HFF-Myc (cell line): ENCODE measurements around the gene KANSL3.
"Not testable (repeated sequence)": the region's sequence is repeated elsewhere in the genome, so short reads cannot be mapped to it uniquely, and the experiment has no call there.

Source experiments
- DNase-seq: peaks from one replicate; pipeline ENCODE4 v3.0.0-alpha.2; 2011; ENCODE audit warnings: low read depth; ENCODE audit errors: extremely low read depth
- H3K4me3 ChIP-seq: replicated peaks from 2 replicates; pipeline ENCODE4 v1.5.1; 2011; ENCODE audit warnings: low read depth, mild to moderate bottlenecking, control low read depth, low read length
- TF ChIP-seq, protein P1 (sequence below): IDR thresholded peaks from 2 replicates; pipeline ENCODE4 v1.5.1; 2012; ENCODE audit warnings: mild to moderate bottlenecking, low read depth, low read length, control low read depth; ENCODE audit errors: missing control alignments

Gene KANSL3

DNA sequence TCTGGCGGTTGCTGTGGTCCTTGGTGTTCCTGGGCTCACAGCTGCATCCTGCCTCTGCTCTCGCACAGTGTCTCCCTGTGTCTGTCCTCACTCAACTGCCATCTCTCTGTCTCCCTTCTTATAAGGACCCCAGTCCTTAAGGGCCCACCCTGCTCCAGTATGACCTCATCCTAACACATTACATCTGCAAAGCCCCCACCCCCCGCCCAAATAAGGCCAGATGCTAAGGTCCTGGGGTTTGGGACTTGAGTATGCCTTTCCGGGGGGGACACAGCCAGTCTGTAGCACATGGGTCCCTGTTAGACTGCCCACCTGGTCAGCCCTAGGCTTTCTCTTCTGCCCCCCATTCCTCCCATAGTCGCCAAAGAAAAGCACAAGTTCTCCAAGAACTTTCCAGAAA lies 45.2 kb upstream of the KANSL3 start:
- TF ChIP-seq, protein P1, sequence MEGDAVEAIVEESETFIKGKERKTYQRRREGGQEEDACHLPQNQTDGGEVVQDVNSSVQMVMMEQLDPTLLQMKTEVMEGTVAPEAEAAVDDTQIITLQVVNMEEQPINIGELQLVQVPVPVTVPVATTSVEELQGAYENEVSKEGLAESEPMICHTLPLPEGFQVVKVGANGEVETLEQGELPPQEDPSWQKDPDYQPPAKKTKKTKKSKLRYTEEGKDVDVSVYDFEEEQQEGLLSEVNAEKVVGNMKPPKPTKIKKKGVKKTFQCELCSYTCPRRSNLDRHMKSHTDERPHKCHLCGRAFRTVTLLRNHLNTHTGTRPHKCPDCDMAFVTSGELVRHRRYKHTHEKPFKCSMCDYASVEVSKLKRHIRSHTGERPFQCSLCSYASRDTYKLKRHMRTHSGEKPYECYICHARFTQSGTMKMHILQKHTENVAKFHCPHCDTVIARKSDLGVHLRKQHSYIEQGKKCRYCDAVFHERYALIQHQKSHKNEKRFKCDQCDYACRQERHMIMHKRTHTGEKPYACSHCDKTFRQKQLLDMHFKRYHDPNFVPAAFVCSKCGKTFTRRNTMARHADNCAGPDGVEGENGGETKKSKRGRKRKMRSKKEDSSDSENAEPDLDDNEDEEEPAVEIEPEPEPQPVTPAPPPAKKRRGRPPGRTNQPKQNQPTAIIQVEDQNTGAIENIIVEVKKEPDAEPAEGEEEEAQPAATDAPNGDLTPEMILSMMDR, result no peak
- no peak for DNase-seq
- no peak overlapping the region for H3K4me3 ChIP-seq

DNA sequence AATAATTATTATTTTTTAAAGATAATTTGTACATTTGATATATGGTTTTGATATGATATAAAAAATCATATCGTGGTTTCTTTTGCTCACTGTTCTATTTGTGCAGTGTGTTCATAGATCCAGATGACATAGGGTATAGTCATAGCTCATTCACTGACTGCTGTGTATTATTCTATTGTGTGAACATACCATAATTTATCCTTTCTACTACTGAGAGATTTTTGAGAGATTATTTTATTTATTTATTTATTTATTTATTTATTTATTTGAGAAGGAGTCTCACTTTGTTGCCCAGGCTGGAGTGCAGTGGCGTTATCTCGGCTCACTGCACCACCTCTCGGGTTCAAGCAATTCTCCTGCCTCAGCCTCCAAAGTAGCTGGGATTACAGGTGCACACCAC lies 43.4 kb upstream of the KANSL3 start:
- no peak for DNase-seq
- TF ChIP-seq, protein P1, result no peak
- no peak overlapping the region for H3K4me3 ChIP-seq

DNA sequence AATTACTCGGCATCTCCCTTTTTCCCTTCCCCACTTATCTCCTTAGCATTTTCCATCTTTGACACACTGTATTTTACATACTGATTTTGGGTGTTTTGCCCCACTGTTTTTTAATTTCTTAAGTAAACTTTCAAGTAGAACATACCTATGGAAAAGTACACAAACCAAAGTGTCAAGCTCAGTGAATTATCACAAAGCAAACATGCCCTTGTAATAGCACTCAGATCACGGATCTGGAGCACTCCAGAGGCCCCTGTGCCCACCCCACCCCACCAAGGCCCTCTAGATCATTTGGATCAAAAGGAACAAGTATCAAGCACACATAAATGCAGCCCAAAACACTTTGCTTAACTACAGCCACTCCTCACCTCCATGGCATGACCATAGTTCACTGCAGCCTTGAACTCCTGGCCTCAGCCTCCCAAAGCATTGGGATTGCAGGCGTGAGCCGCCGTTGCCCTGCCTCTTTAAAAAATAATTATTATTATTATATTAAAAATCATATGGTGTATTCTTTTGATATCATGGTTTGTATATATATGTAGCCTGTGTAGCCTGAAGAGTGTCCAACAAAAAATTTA lies 42.5 kb upstream of the KANSL3 start:
- H3K4me3 ChIP-seq, result no peak overlapping the region
- no peak for DNase-seq
- TF ChIP-seq, protein P1, result no peak

DNA sequence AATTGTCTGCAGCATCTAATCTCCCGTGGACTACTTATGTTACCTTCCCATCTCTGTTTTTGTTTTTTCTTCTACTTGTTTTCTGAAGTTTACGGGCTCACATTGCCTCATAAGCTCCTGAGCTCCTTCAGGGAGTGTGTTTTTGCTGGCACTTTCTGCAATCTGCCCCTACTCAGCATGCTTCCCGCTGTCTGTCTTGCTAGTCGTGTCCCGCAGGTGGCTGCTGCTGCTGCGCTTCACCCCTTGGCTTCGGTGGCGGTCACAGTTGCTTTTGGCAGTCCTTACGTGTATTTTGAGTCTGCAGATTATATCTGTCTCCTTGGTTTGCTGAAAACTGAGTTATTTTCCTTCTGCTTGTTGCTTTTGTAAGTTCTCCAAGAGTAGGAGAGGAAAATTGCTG lies 41.7 kb upstream of the KANSL3 start:
- no peak for DNase-seq
- H3K4me3 ChIP-seq, result no peak overlapping the region

DNA sequence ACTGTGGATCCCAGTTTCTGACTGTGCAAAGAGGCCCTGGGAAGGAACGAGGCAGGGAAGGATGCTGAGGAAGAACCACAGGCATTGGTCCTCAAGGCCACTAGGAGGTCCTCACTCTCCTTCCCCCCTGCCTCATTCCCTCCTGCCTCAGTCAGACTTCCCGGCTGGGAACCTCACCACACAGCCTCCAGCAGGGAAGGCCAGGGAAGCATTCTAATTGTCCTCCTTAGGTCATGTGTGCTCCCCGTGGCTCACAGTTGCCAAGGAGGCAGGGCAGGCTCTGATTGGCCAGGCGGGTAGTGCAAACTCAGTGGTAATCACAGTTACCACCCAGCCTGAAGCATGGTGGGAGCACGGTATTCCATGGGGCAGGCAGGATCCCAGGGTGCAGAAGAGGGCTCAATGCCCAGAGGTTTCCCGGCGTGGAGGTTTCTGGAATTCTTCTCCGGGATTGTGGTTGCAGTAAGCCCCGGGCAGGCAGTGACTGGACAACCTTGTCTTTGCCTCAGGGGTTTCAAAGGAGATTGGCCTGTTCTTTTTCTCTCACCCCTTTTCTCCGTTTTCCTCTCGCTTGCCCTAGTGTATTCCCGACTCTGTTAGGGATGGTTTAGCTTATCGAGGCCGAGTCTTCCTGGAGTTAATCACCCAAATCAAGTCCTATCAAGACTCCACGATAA lies 31.6 kb upstream of the KANSL3 start:
- TF ChIP-seq, protein P1, result no peak
- no peak for DNase-seq
- no peak overlapping the region for H3K4me3 ChIP-seq

More for the DNA sequence above, 41.7 kb upstream of the KANSL3 start:
- TF ChIP-seq, protein P1, result no peak

DNA sequence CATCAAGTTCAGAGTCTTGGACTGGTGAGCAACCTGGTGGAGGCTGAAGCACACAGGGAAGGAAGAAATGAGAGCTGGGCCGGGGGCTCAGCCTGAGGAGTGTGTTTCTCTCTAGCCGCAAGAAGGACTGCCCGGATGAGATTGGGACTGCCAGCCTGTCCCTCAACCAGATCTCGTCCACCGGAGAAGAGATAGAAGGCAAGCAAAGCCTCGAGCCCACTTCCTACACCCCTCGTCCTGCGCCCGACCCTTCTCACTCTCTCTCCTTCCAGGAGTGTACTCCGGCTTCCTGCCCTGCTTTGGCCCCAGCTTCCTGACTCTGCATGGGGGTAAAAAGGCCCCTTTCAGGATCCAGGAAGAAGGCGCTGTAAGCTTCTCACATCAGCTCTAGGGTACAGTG lies 30.7 kb upstream of the KANSL3 start:
- no peak overlapping the region for H3K4me3 ChIP-seq
- TF ChIP-seq, protein P1, result no peak
- DNase-seq, result no peak

DNA sequence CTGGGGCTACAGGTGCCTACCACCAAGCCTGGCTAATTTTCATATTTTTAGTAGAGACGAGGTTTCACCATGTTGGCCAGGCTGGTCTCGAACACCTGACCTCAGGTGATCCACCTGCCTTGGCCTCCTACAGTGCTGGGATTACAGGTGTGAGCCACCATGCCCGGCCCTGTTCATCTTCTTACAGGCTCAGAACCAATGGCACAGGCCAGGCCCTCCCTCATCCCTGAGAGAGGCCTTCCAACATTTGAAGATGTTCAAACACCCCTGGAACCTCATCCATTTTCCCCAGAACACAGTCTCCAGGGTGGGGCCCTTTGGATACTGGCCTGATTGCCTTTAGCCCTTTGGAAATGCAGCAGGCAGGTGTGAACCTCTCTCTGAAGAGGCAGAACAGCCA lies 27.6 kb upstream of the KANSL3 start:
- H3K4me3 ChIP-seq, DNase-seq: not testable (repeated sequence)
